ENCODE data around the gene ABHD5. TPM values are rescaled to one million over a fixed set of nuclear protein-coding genes. Genes with fewer than 3 reads are reported as not detected.

The ABHD5 gene
- total and polyA plus RNA-seq, 2 of the 8 experiments (the other 6 are each of a cell fraction or from before 2014, with no cell fraction given), result 10.5 to 16.4 TPM

DNA sequence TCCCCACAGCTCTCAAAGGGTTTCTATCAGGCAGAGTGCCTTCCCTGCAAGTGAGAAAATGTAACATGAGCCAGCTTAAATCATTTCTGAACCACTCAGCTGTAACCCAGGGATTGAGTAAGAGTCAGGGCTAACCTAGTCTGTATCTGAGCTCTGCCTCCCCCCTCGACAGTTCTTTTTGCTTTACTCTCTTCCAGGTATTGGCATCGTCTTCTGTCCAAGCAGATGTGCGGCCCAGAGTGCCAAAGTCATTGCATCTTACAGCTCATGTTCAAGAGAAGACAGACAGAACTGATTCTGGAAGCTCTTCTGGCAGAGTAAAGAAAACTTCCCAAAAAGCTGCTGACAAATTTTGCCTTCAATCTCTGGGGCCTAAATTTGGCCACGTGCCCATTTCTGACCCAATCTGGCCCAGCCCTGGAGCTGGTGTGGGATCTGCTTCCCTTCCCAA lies 74.8 kb downstream of the ABHD5 start (continued):
- no peak for TF ChIP-seq EGR1 (IDR thresholded peaks at IDR 0.05; ENCODE audit: borderline replicate concordance, low read depth, low read length)
- no peak for TF ChIP-seq MAFK (IDR thresholded peaks at IDR 0.05; ENCODE audit: low read depth, low read length)
- TF ChIP-seq, protein P1, sequence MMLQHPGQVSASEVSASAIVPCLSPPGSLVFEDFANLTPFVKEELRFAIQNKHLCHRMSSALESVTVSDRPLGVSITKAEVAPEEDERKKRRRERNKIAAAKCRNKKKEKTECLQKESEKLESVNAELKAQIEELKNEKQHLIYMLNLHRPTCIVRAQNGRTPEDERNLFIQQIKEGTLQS (IDR thresholded peaks at IDR 0.05; ENCODE audit: insufficient read depth, low read depth, low read length), result no peak
- no peak for TF ChIP-seq JUN (IDR thresholded peaks at IDR 0.05; ENCODE audit: low read depth, low read length)
- TF ChIP-seq CBX5 (IDR thresholded peaks at IDR 0.05; ENCODE audit: low read depth, low read length), result no peak
